Measurements from ENCODE around the gene TRIM45.
A peak's percentile ranks its signal among the peaks of the same experiment; 100 is the strongest.

The TRIM45 gene

DNA sequence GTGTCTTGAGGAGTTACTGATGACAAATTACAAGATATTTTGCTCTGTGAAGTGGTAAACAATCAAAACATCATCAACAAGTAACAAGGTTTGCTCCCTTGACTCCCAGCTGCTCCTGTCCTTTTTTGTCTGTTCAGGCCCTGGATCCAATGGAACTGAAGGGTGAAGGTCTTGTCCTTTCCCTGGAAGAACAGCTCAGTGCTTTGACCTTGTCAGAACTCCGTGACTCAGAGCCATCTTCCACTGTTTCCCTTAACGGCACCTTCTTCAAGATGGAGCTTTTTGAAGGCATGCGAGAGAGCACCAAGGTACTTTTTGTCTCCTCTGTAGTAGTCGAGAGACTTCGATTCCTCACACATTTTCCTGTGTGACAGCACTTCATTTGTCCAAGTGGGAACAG is 29.0 kb downstream of the TRIM45 start:
- WGBS, 2 experiments: 90 to 95% methylated on average over 5 of the region's 5 CpGs
- Histone ChIP-seq H3K4me1 (ENCODE audit: control insufficient read depth, insufficient read depth, low read length) (no peaks in the 10 kb centered on the region), H3K9me3 (ENCODE audit: control insufficient read depth, low read length) (no peaks in the 10 kb centered on the region), H3K27me3 (ENCODE audit: control insufficient read depth, insufficient read depth, low read length, poor library complexity, severe bottlenecking) (no peaks in the 10 kb centered on the region), H3K36me3 (ENCODE audit: control insufficient read depth, insufficient read depth, low read length) (peaks cover 30% of the 10 kb centered on the region), H3K27ac (ENCODE audit: insufficient read depth, low read depth, low read length, poor library complexity, severe bottlenecking) (peak overlapping the region; percentile 73), H3K4me3 (ENCODE audit: insufficient read depth, low read depth, low read length) (no peak overlapping the region)

DNA sequence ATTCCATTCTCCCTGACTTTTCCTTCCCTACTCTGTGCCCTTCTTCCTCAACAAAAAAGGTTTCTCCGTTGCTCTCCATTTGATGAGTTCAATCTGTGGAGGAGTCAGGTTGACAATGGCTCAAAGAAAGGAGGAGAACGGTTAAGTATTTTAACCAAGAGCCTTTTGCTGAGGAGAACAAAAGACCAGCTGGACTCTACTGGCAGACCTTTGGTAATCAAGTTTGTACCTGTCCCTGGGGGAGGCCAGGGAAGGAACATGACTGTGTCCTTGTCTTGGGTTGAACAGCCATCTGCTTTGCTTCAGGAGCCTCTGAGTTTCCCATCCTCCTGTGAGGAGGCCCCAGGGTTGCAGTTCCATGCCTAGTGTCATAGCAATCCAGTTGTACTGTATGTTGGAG is 31.6 kb downstream of the TRIM45 start:
- Histone ChIP-seq H3K4me3 (ENCODE audit: insufficient read depth, low read depth, low read length) (no peak overlapping the region), H3K4me1 (ENCODE audit: control insufficient read depth, insufficient read depth, low read length) (no peaks in the 10 kb centered on the region), H3K36me3 (ENCODE audit: control insufficient read depth, insufficient read depth, low read length) (peaks cover 29% of the 10 kb centered on the region), H3K27ac (ENCODE audit: insufficient read depth, low read depth, low read length, poor library complexity, severe bottlenecking) (no peak overlapping the region), H3K27me3 (ENCODE audit: control insufficient read depth, insufficient read depth, low read length, poor library complexity, severe bottlenecking) (no peaks in the 10 kb centered on the region), H3K9me3 (ENCODE audit: control insufficient read depth, low read length) (no peaks in the 10 kb centered on the region)
- WGBS, 2 experiments: 49 to 52% methylated on average over 2 of the region's 2 CpGs

DNA sequence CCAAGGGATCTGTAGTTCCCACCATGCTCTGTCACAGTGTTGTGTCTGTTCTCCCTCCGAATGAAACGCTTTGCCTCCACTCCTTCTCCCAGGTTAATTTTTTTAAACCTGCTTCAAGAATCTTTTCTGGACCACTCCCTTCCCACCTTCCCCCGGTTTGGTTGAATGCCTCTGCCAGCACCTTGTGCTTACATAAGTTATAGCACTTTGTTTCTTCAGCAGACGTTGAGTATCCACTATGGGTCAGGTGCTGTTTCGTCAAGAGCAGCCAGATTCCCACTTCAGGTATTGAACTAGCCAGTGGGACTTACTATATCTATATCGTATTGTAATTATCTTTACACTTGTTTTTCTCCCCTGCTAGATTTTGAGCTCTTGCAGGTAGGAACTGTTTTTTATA is 33.9 kb downstream of the TRIM45 start:
- 94 to 95% methylated on average over 5 to 6 of the region's 6 CpGs for WGBS, 2 experiments
- H3K4me3 ChIP-seq (ENCODE audit: insufficient read depth, low read depth, low read length): no peak overlapping the region
- peaks cover 23% of the 10 kb centered on the region for H3K36me3 ChIP-seq (ENCODE audit: control insufficient read depth, insufficient read depth, low read length)
- no peaks in the 10 kb centered on the region for H3K4me1 ChIP-seq (ENCODE audit: control insufficient read depth, insufficient read depth, low read length)
- H3K27me3 ChIP-seq (ENCODE audit: control insufficient read depth, insufficient read depth, low read length, poor library complexity, severe bottlenecking): no peaks in the 10 kb centered on the region
- no peaks in the 10 kb centered on the region for H3K9me3 ChIP-seq (ENCODE audit: control insufficient read depth, low read length)
- H3K27ac ChIP-seq (ENCODE audit: insufficient read depth, low read depth, low read length, poor library complexity, severe bottlenecking): no peak overlapping the region

DNA sequence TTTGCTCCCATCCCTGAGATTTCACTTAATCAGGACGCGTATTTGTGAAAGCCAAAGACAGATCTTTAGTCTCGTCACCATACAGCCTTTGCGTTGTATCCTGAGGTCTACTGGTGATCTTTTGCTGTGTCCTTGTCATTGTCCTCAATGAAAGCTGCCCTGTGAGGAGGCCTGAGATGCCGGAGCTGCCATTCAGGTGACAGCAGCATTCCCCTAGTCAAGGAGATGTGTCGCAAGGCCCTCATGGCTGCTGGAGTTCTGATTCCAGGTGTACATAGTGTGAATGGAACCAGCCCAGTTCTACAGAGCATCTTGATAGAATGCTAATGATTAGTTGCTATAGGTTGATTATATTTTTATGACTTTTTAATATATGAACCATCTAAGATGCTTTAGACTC is 37.3 kb downstream of the TRIM45 start:
- Histone ChIP-seq H3K9me3 (ENCODE audit: control insufficient read depth, low read length) (no peaks in the 10 kb centered on the region), H3K36me3 (ENCODE audit: control insufficient read depth, insufficient read depth, low read length) (peaks cover 15% of the 10 kb centered on the region), H3K4me3 (ENCODE audit: insufficient read depth, low read depth, low read length) (no peak overlapping the region), H3K27ac (ENCODE audit: insufficient read depth, low read depth, low read length, poor library complexity, severe bottlenecking) (no peak overlapping the region), H3K27me3 (ENCODE audit: control insufficient read depth, insufficient read depth, low read length, poor library complexity, severe bottlenecking) (no peaks in the 10 kb centered on the region), H3K4me1 (ENCODE audit: control insufficient read depth, insufficient read depth, low read length) (no peaks in the 10 kb centered on the region)
- WGBS, 2 experiments: 76 to 77% methylated on average over 6 of the region's 6 CpGs

DNA sequence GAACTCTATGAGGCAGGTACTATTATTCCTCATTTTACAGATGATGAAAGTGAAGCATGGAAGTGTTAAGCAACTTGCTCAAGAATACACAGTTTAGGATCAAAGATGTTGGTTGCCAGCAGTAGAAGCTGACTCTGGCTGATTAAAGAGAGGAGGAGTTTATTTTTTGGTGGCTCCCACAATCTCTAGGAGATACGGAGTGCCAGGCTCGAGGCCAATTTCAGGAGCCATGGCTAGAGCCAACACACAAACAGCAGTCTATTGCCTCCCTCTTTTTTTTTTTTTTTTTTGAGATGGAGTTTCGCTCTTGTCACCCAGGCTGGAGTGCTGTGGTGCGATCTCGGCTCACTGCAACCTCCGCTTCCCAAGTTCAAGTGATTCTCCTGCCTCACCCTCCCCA is 41.8 kb downstream of the TRIM45 start:
- no peaks in the 10 kb centered on the region for H3K9me3 ChIP-seq (ENCODE audit: control insufficient read depth, low read length)
- H3K27ac ChIP-seq (ENCODE audit: insufficient read depth, low read depth, low read length, poor library complexity, severe bottlenecking): no peak overlapping the region
- H3K36me3 ChIP-seq (ENCODE audit: control insufficient read depth, insufficient read depth, low read length): peaks cover 42% of the 10 kb centered on the region
- no peaks in the 10 kb centered on the region for H3K4me1 ChIP-seq (ENCODE audit: control insufficient read depth, insufficient read depth, low read length)
- whole genome bisulfite sequencing, 2 experiments: 92 to 93% methylated on average over 6 of the region's 6 CpGs
- no peak overlapping the region for H3K4me3 ChIP-seq (ENCODE audit: insufficient read depth, low read depth, low read length)
- H3K27me3 ChIP-seq (ENCODE audit: control insufficient read depth, insufficient read depth, low read length, poor library complexity, severe bottlenecking): no peaks in the 10 kb centered on the region

DNA sequence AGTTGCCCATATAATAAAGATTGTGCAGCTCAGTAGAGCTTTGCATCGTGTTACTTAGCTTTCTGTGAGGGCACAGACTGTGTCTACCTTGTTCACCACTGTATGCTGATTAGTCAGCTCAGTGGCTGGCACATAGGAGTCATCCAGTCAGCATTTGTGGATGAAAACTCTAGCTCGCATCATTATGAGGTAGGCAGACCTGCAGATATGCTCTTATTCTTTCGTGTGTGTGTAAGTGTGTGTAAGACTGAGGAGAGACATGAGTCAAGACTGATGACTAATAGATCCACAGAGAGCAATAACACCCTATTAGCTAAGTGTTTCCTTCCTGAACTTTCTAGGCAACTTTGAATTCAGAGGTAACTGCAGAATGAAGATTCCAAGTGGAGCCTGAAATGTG is 44.3 kb downstream of the TRIM45 start:
- WGBS, 2 experiments: 92 to 97% methylated on average over 3 of the region's 3 CpGs
- Histone ChIP-seq H3K4me1 (ENCODE audit: control insufficient read depth, insufficient read depth, low read length) (no peaks in the 10 kb centered on the region), H3K4me3 (ENCODE audit: insufficient read depth, low read depth, low read length) (no peak overlapping the region), H3K27ac (ENCODE audit: insufficient read depth, low read depth, low read length, poor library complexity, severe bottlenecking) (no peak overlapping the region), H3K9me3 (ENCODE audit: control insufficient read depth, low read length) (no peaks in the 10 kb centered on the region), H3K36me3 (ENCODE audit: control insufficient read depth, insufficient read depth, low read length) (peaks cover 43% of the 10 kb centered on the region), H3K27me3 (ENCODE audit: control insufficient read depth, insufficient read depth, low read length, poor library complexity, severe bottlenecking) (no peaks in the 10 kb centered on the region)

DNA sequence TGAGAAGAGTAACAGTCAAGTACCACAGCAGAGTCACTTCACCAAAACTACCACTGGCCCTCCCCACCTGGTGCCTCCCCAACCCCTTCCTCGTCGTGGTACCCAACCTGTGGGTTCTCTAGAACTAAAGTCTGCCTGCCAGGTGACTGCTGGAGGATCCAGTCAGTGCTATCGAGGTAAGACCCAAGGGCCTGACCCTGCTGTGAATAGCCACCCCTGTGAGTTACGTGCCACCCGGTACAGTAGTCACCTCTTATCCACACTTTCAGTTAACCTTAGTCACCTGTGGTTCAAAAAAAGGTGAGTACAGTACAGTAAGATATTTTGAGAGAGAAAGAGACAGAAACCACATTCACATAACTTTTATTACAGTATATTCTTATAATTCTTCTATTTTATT is 44.9 kb downstream of the TRIM45 start:
- Histone ChIP-seq H3K9me3 (ENCODE audit: control insufficient read depth, low read length) (no peaks in the 10 kb centered on the region), H3K4me1 (ENCODE audit: control insufficient read depth, insufficient read depth, low read length) (no peaks in the 10 kb centered on the region), H3K27me3 (ENCODE audit: control insufficient read depth, insufficient read depth, low read length, poor library complexity, severe bottlenecking) (no peaks in the 10 kb centered on the region), H3K36me3 (ENCODE audit: control insufficient read depth, insufficient read depth, low read length) (peaks cover 42% of the 10 kb centered on the region), H3K4me3 (ENCODE audit: insufficient read depth, low read depth, low read length) (no peak overlapping the region), H3K27ac (ENCODE audit: insufficient read depth, low read depth, low read length, poor library complexity, severe bottlenecking) (no peak overlapping the region)
- 96 to 97% methylated on average over 5 of the region's 5 CpGs for WGBS, 2 experiments

DNA sequence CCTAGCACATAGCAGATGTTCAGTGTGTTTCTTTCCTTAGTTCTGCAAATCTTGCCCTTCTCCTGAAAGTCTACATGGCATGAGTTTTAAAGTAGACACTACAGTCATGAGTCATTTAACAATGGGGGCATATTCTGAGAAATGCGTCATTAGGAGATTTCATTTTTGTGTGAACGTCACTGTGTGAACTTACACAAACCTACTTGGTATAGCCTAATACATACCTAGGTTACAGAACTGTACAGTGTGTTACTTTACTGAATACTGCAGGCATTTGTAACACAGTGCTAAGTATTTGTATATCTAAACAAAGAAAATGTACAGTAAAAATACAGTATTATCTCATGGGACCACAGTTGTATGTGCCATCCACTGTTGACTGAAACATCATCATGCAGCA is 51.4 kb downstream of the TRIM45 start:
- Histone ChIP-seq H3K27ac (ENCODE audit: insufficient read depth, low read depth, low read length, poor library complexity, severe bottlenecking) (no peak overlapping the region), H3K4me1 (ENCODE audit: control insufficient read depth, insufficient read depth, low read length) (no peaks in the 10 kb centered on the region), H3K4me3 (ENCODE audit: insufficient read depth, low read depth, low read length) (no peak overlapping the region), H3K9me3 (ENCODE audit: control insufficient read depth, low read length) (no peaks in the 10 kb centered on the region), H3K27me3 (ENCODE audit: control insufficient read depth, insufficient read depth, low read length, poor library complexity, severe bottlenecking) (no peaks in the 10 kb centered on the region), H3K36me3 (ENCODE audit: control insufficient read depth, insufficient read depth, low read length) (peaks cover 4% of the 10 kb centered on the region)
- 94 to 100% methylated on average over 2 of the region's 2 CpGs for WGBS, 2 experiments

DNA sequence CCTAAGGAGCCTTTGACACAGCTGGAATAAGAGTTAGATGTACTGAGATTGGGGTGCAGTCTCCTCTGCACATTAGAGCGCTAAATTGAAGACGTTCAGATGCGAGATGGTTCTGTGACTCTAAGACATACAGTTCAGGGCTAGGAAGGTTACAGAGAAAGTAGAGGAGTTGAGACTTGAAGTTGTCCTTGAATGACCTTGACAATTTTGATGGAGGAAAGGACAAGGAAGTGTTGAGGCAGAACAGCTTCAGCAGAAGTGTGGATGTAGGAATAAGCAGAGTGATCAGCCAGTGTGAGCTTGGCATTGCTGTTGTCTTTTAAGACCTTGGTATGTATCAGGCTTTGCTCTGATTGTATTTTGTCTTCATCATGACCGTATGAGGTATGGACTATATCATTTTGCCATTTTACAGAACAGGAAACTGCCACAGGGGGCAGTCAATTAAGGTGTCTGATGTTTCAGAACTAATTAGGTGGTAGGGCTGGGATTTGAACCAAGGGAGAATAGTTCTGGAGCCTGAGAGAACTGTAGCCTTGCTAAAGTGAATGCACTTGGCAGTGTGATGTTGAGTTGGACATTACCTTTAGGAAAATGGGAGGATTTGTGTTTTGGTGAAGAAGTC is 52.2 kb downstream of the TRIM45 start:
- no peaks in the 10 kb centered on the region for H3K36me3 ChIP-seq (ENCODE audit: control insufficient read depth, insufficient read depth, low read length)
- H3K9me3 ChIP-seq (ENCODE audit: control insufficient read depth, low read length): no peaks in the 10 kb centered on the region
- WGBS, 2 experiments: 97% methylated on average over 4 of the region's 4 CpGs
- no peaks in the 10 kb centered on the region for H3K27me3 ChIP-seq (ENCODE audit: control insufficient read depth, insufficient read depth, low read length, poor library complexity, severe bottlenecking)
- H3K4me1 ChIP-seq (ENCODE audit: control insufficient read depth, insufficient read depth, low read length): no peaks in the 10 kb centered on the region
- no peak overlapping the region for H3K27ac ChIP-seq (ENCODE audit: insufficient read depth, low read depth, low read length, poor library complexity, severe bottlenecking)
- H3K4me3 ChIP-seq (ENCODE audit: insufficient read depth, low read depth, low read length): no peak overlapping the region

DNA sequence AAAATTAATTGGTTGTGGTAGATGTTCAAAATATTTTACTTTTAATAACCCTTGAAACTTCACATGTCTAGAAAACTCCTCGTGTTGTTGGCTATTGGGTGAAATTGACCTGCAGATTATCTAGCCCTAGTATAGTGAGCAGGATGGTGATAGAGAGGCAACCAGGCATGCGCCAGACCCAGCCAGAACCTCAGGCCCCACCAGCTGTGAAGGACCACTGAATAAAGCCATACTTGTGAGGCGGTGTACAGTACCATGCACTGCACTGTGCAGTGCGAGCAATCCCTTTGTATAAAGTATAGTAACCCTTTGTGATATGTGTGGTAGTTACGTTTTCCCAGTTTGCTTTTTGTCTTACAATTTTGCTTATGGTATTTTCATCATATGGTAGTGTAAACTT is 53.0 kb downstream of the TRIM45 start:
- no peak overlapping the region for H3K4me3 ChIP-seq (ENCODE audit: insufficient read depth, low read depth, low read length)
- 88 to 89% methylated on average over 5 of the region's 5 CpGs for WGBS, 2 experiments
- H3K36me3 ChIP-seq (ENCODE audit: control insufficient read depth, insufficient read depth, low read length): no peaks in the 10 kb centered on the region

More for the DNA sequence above, 53.0 kb downstream of the TRIM45 start:
- no peak overlapping the region for H3K27ac ChIP-seq (ENCODE audit: insufficient read depth, low read depth, low read length, poor library complexity, severe bottlenecking)
- H3K4me1 ChIP-seq (ENCODE audit: control insufficient read depth, insufficient read depth, low read length): no peaks in the 10 kb centered on the region
- H3K9me3 ChIP-seq (ENCODE audit: control insufficient read depth, low read length): no peaks in the 10 kb centered on the region
- no peaks in the 10 kb centered on the region for H3K27me3 ChIP-seq (ENCODE audit: control insufficient read depth, insufficient read depth, low read length, poor library complexity, severe bottlenecking)

All from ectodermal cell (in vitro differentiated cells).